ENCODE measurements around the gene WSCD2. TPM values are rescaled to one million over a fixed set of nuclear protein-coding genes. Genes with fewer than 3 reads are reported as not detected.

Gene WSCD2
- total RNA-seq, 1 experiment from 2014 or later, result 1.8 TPM

DNA sequence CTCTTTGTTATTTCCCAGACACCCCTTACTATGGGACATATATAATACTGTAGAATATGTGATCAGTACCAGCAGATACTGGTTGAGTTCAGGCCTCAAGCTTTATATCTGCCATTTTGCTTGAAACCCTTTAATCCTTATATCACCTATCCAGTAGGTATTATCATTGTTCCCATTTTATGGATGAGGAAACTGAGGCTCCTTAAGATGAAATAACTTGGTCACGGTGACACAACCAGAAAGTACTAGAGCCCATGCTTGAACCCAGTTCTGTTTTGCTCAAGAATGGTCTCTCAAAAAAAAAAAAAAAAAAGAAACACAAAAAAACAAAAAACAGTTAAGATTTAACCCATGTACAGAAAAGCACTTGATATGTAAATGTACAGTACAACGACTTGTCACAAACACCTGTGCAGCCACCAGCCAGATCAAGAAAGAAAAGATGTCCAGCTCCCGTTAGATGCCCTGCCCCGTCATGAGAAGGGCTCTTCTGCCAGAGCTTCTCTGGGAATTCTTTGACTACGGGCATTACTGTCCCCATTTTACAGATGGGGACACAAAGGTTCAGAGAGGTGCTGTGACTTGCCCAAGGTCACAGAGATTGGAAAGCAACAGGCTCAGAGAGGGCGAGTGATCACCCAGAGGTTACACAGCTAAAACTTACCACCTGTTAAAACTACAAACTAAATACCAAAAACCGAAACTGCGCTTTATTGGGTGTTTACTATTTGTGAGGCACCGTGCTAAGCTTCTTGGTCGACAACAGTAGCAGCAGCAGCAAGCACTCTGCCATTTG is 669 bp upstream of the WSCD2 start:
- H3K4me3 ChIP-seq (ENCODE audit: insufficient read depth, low read depth, low read length), result peak overlapping the region; percentile 51; the same call in 1 of the 2 replicates
- peaks cover 21% of the 10 kb centered on the region for H3K27me3 ChIP-seq (ENCODE audit: control insufficient read depth, insufficient read depth, low read length)
- no peaks in the 10 kb centered on the region for H3K36me3 ChIP-seq (replicated peaks; ENCODE audit: control insufficient read depth, insufficient read depth, low read length)
- DNase-seq, result no peak

DNA sequence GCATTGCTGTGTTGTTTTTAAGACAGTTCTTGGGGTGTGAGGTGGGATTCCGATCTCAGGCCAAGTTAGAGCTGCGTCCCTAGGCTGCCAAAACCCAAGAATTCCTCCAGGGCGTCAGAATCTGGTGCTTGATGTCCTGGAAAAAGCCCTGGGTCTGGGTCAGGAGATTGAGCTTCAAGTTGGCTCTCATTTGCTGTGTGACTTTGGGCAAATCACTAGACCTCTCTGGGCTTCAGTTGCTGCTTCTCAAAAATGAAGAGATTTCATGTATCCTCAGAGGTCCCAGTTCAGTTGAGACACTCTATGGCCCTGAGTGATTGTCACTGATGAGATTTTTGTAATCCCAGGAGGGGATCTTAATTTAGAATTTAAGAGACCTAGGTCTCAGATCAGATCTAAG is 1.9 kb downstream of the WSCD2 start:
- no peak overlapping the region for H3K4me3 ChIP-seq (ENCODE audit: insufficient read depth, low read depth, low read length)
- peaks cover 21% of the 10 kb centered on the region for H3K27me3 ChIP-seq (ENCODE audit: control insufficient read depth, insufficient read depth, low read length)
- DNase-seq, result no peak
- no peaks in the 10 kb centered on the region for H3K36me3 ChIP-seq (replicated peaks; ENCODE audit: control insufficient read depth, insufficient read depth, low read length)

GRCh38 chr12:108131657-108132126 is 2.6 kb downstream of the WSCD2 start:
- Histone ChIP-seq H3K4me3 (ENCODE audit: insufficient read depth, low read depth, low read length) (no peak overlapping the region), H3K36me3 (replicated peaks; ENCODE audit: control insufficient read depth, insufficient read depth, low read length) (no peaks in the 10 kb centered on the region), H3K27me3 (ENCODE audit: control insufficient read depth, insufficient read depth, low read length) (peaks cover 21% of the 10 kb centered on the region)
- no peak for DNase-seq

- Histone ChIP-seq H3K4me3 (ENCODE audit: insufficient read depth, low read depth, low read length) (no peak overlapping the region), H3K36me3 (replicated peaks; ENCODE audit: control insufficient read depth, insufficient read depth, low read length) (no peaks in the 10 kb centered on the region), H3K27me3 (ENCODE audit: control insufficient read depth, insufficient read depth, low read length) (peaks cover 20% of the 10 kb centered on the region)
- DNase-seq, result no peak
Measured at GRCh38 chr12:108133482-108133881, 4.4 kb downstream of the WSCD2 start.

GRCh38 chr12:108134744-108135143 is 5.7 kb downstream of the WSCD2 start:
- no peak for DNase-seq
- H3K36me3 ChIP-seq (replicated peaks; ENCODE audit: control insufficient read depth, insufficient read depth, low read length), result no peaks in the 10 kb centered on the region
- H3K4me3 ChIP-seq (ENCODE audit: insufficient read depth, low read depth, low read length), result no peak overlapping the region
- peaks cover 14% of the 10 kb centered on the region for H3K27me3 ChIP-seq (ENCODE audit: control insufficient read depth, insufficient read depth, low read length)

DNA sequence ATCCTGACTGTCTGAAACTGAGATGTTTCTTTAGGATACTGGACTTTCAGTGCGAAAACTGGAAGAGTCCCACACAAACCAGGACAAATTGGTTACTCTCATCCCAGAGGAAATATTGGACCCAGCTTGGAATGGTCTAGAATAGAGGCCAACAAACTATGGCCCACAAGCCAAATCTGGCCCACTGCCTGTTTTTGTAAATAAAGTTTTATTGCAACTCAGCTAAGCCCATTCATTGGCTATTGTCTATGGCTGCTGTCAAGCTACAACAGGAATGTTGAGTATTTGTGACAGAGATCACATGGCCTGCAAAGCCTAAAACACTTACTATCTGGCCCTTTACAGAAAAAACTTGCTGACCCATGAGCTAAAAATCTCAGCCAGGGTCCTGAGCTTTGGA is 6.5 kb downstream of the WSCD2 start:
- Histone ChIP-seq H3K36me3 (replicated peaks; ENCODE audit: control insufficient read depth, insufficient read depth, low read length) (no peaks in the 10 kb centered on the region), H3K27me3 (ENCODE audit: control insufficient read depth, insufficient read depth, low read length) (peaks cover 5% of the 10 kb centered on the region), H3K4me3 (ENCODE audit: insufficient read depth, low read depth, low read length) (no peak overlapping the region)
- no peak for DNase-seq

DNA sequence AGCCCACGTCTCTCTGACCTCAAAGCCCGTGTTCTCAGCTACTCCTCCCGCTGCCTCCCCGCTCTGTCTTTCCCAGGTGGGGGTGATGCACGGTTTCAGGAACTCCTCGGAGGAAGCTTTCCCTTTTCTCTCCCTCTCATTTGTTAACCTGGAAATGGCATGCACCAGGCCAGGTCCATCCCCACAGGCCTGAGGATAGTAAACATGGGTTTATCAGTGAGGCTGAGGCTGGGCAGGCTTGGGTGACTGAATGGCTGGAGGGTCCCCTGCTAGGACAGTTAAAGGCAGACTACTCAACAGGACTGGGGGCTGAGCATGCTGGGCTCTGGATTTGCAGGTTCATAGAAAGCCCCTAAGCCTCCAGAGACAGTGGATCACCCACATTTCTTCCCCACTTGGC is 7.6 kb downstream of the WSCD2 start:
- H3K36me3 ChIP-seq (replicated peaks; ENCODE audit: control insufficient read depth, insufficient read depth, low read length), result no peaks in the 10 kb centered on the region
- no peak overlapping the region for H3K4me3 ChIP-seq (ENCODE audit: insufficient read depth, low read depth, low read length)
- no peak for DNase-seq
- no peaks in the 10 kb centered on the region; the same call in 1 of the 2 replicates for H3K27me3 ChIP-seq (ENCODE audit: control insufficient read depth, insufficient read depth, low read length)

- no peaks in the 10 kb centered on the region for H3K27me3 ChIP-seq (ENCODE audit: control insufficient read depth, insufficient read depth, low read length)
- H3K4me3 ChIP-seq (ENCODE audit: insufficient read depth, low read depth, low read length), result no peak overlapping the region
- DNase-seq, result no peak
- H3K36me3 ChIP-seq (replicated peaks; ENCODE audit: control insufficient read depth, insufficient read depth, low read length), result no peaks in the 10 kb centered on the region
Measured at GRCh38 chr12:108139454-108139853, 10.4 kb downstream of the WSCD2 start.

DNA sequence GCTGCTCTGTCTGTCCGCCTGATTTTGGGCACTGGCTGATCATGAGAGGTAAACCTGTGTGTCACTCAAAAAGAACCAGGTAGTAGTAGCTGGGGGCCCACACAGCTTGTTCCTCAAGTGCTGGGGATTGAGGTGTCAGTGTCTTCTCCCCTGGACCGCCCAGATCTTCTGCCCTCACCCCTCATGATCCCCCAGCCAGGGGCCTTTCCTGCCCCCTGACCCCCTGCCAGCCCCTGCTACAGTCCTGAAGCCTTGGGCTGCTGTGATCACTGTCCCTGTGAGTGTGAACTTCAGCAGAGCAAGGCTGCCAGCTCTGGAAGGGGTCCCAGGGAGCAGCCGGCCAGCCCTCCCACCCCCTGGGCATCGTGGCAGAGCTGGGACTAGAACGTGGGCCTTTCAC is 11.4 kb downstream of the WSCD2 start:
- Histone ChIP-seq H3K27me3 (ENCODE audit: control insufficient read depth, insufficient read depth, low read length) (no peaks in the 10 kb centered on the region), H3K36me3 (replicated peaks; ENCODE audit: control insufficient read depth, insufficient read depth, low read length) (no peaks in the 10 kb centered on the region), H3K4me3 (ENCODE audit: insufficient read depth, low read depth, low read length) (no peak overlapping the region)
- no peak for DNase-seq

GRCh38 chr12:108141600-108142130 is 12.6 kb downstream of the WSCD2 start:
- no peak overlapping the region for H3K4me3 ChIP-seq (ENCODE audit: insufficient read depth, low read depth, low read length)
- H3K36me3 ChIP-seq (replicated peaks; ENCODE audit: control insufficient read depth, insufficient read depth, low read length), result no peaks in the 10 kb centered on the region
- peak; percentile 63 for DNase-seq
- H3K27me3 ChIP-seq (ENCODE audit: control insufficient read depth, insufficient read depth, low read length), result no peaks in the 10 kb centered on the region

- no peaks in the 10 kb centered on the region for H3K36me3 ChIP-seq (replicated peaks; ENCODE audit: control insufficient read depth, insufficient read depth, low read length)
- H3K4me3 ChIP-seq (ENCODE audit: insufficient read depth, low read depth, low read length), result no peak overlapping the region
- DNase-seq, result no peak
- H3K27me3 ChIP-seq (ENCODE audit: control insufficient read depth, insufficient read depth, low read length), result no peaks in the 10 kb centered on the region
Measured at GRCh38 chr12:108143144-108143543, 14.1 kb downstream of the WSCD2 start.

- Histone ChIP-seq H3K4me3 (ENCODE audit: insufficient read depth, low read depth, low read length) (no peak overlapping the region), H3K36me3 (replicated peaks; ENCODE audit: control insufficient read depth, insufficient read depth, low read length) (no peaks in the 10 kb centered on the region), H3K27me3 (ENCODE audit: control insufficient read depth, insufficient read depth, low read length) (no peaks in the 10 kb centered on the region)
- DNase-seq, result no peak
Measured at GRCh38 chr12:108144080-108144479, 15.0 kb downstream of the WSCD2 start.

DNA sequence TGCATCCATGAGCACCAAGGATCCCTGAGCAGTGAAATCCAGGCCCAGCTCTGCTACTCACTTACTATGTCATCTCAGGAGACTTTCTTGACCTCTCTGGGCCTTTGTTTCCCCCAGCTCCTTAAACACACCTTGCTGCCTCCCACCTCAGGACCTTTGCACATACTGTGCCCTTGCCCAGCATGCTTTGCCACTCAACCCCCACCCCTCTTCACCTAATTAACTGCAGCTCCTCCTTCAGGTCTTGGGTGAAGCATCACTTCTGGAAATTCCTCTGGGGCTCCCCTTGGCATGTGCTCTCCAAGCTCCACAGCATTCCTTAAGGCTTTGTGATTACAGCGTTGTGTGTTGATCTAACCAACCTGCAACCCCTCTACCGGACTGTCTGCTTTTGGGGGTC is 15.9 kb downstream of the WSCD2 start:
- Histone ChIP-seq H3K27me3 (ENCODE audit: control insufficient read depth, insufficient read depth, low read length) (no peaks in the 10 kb centered on the region), H3K4me3 (ENCODE audit: insufficient read depth, low read depth, low read length) (no peak overlapping the region), H3K36me3 (replicated peaks; ENCODE audit: control insufficient read depth, insufficient read depth, low read length) (no peaks in the 10 kb centered on the region)
- no peak for DNase-seq

DNA sequence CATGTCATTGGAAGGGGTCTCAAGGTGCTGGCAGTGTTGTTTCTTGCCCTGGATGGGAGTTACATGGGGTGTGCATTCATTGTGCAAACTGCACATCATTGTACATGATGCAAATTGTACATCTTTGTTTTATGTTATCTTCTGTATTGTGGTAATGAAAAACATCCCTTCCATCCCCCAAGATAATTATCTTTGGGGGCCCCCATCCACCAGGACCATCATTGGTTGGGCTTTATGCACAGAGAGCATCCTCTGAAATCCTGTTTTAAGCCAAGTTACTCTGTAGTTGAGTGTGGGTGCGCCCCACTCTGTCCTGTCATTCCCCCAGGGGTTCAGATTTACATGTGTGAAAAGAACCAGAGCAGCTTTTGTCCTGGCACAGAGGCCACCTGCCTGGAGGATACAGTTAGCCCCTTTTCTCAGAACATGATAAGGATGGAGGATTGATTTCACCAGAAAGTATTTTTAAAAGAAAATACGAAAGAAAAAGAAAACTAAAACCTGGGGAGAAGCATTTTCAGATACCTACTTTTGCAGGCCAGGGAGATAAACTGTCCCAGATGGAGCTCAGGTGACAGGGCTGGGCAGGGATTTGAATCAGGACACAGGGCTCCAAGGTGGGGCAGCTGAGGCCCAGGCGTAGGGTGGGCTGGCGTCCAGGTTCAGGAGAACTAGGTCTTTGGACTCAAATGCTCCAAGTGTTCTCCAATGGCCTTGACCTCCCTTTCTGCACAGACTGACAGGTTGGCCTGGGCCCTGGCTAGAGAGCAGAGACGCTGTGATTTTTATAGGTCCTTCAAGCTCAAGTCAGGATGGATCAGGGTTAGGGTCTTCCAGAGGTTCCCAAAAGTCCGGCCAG is 17.2 kb downstream of the WSCD2 start:
- no peak for DNase-seq
- Histone ChIP-seq H3K4me3 (ENCODE audit: insufficient read depth, low read depth, low read length) (no peak overlapping the region), H3K36me3 (replicated peaks; ENCODE audit: control insufficient read depth, insufficient read depth, low read length) (no peaks in the 10 kb centered on the region), H3K27me3 (ENCODE audit: control insufficient read depth, insufficient read depth, low read length) (no peaks in the 10 kb centered on the region)

DNA sequence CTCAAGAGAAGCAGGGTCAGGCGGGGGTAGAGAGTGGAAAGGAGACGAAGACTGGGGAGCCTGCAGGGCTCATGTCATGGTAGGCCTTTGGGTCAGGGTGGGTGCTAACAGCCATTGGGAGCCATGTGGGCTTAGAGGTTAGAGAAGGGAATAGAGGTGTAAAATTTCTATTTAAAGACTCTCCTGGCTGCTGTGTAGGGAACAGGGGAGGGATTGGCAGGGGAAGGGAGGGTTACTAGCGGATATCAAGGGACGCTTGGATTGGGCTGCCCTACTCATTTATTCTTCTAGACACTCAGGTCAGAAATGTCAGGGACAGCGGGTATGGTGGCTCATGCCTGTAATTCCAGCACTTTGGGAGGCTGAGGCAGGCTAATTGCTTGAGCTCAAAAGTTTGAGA is 18.2 kb downstream of the WSCD2 start:
- Histone ChIP-seq H3K36me3 (replicated peaks; ENCODE audit: control insufficient read depth, insufficient read depth, low read length) (no peaks in the 10 kb centered on the region), H3K4me3 (ENCODE audit: insufficient read depth, low read depth, low read length) (no peak overlapping the region), H3K27me3 (ENCODE audit: control insufficient read depth, insufficient read depth, low read length) (no peaks in the 10 kb centered on the region)
- no peak for DNase-seq

Measured in H7 (cell line).